ENCODE data around the gene ENG. TPM values are rescaled to one million over a fixed set of nuclear protein-coding genes. Genes with fewer than 3 reads are reported as not detected.
"Not testable (repeated sequence)": the region's sequence is repeated elsewhere in the genome, so short reads cannot be mapped to it uniquely, and the experiment has no call there.

ENG gene
- polyA plus RNA-seq, 1 of the 3 experiments (the other 2 are of a cell fraction), result 18.8 TPM

- TF ChIP-seq, protein P1, sequence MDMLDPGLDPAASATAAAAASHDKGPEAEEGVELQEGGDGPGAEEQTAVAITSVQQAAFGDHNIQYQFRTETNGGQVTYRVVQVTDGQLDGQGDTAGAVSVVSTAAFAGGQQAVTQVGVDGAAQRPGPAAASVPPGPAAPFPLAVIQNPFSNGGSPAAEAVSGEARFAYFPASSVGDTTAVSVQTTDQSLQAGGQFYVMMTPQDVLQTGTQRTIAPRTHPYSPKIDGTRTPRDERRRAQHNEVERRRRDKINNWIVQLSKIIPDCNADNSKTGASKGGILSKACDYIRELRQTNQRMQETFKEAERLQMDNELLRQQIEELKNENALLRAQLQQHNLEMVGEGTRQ (IDR thresholded peaks at IDR 0.05; ENCODE audit: borderline replicate concordance, low read depth, low read length), result no peak
- TF ChIP-seq GABPA (IDR thresholded peaks at IDR 0.05; ENCODE audit: low read depth), result no peak
- no peak for TF ChIP-seq USF1 (IDR thresholded peaks at IDR 0.05; ENCODE audit: borderline replicate concordance, low read depth)
Observed at GRCh38 chr9:127883959-127884358, 29.5 kb upstream of the ENG start (continued).

- not testable (repeated sequence) for H3K9me3 ChIP-seq; H3K27me3 ChIP-seq (ENCODE audit: insufficient read depth); DNase-seq; H2AFZ ChIP-seq (ENCODE audit: low read depth); H4K20me1 ChIP-seq (ENCODE audit: insufficient read depth); H3K9ac ChIP-seq; H3K9me2 ChIP-seq; H3K79me2 ChIP-seq (ENCODE audit: insufficient read depth); H3K36me3 ChIP-seq (replicated peaks in 1 of 2; ENCODE audit: control insufficient read depth in 1 of 2, insufficient read depth in 2 of 2, low read length in 1 of 2); H3K27ac ChIP-seq (ENCODE audit: low read depth in 2 of 2, low read length in 1 of 2); H3K4me2 ChIP-seq; H3F3A ChIP-seq (replicated peaks; ENCODE audit: insufficient read depth); H3K4me3 ChIP-seq (ENCODE audit: low read depth in 2 of 2, low read length in 1 of 2)
- ChIA-PET POLR2A (interaction anchor here (0.6 kb wide), 1 partner anchor 42 kb away, joined by 4 read pairs; no protein-coding TSS in a partner anchor), CTCF (interaction anchor here (0.6 to 4.2 kb wide), 3 partner anchors 12 to 292 kb away, joined by 3 to 24 read pairs (median 9); no protein-coding TSS in a partner anchor)
- H3K4me1 ChIP-seq (ENCODE audit: control insufficient read depth in 1 of 2, insufficient read depth in 2 of 2, low read depth in 1 of 2, low read length in 1 of 2), result peaks cover 20 to 28% of the 10 kb centered on the region in 2 experiments; a peak in 2 of 4 replicates
- WGBS (ENCODE audit: low lambda C conversion rate), result 84% methylated on average over 3 of the region's 3 CpGs
Observed at GRCh38 chr9:127881715-127882114, 27.3 kb upstream of the ENG start.

DNA sequence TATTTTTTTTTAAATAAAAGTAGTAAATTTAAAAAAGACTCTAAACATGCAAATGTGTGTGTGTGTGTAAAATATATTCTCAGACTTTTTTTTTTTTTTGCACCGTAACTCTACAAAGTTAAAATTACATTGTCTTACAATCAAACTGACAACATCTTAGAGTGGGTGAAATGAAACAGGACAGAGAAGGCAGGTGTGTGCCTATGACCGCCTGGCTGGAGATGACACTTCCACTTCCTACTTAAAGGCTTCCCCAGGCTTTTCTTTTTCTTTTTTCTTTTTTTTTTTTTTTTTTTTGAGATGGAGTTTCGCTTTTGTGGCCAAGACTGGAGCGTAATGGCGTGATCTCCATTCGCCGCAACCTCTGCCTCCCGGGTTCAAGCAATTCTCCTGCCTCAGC lies 25.7 kb upstream of the ENG start:
- DNase-seq, result no peak
- H3K79me2 ChIP-seq (ENCODE audit: insufficient read depth), result peaks cover 7% of the 10 kb centered on the region; the same call in 1 of the 2 replicates
- ChIA-PET CTCF (interaction anchor here (2.5 kb wide), 1 partner anchor 10 kb away, joined by 14 read pairs; no protein-coding TSS in a partner anchor), POLR2A (no interaction called here)
- H3K9me3 ChIP-seq, result no peaks in the 10 kb centered on the region
- H3F3A ChIP-seq (replicated peaks; ENCODE audit: insufficient read depth), result peaks cover 6% of the 10 kb centered on the region
- H4K20me1 ChIP-seq (ENCODE audit: insufficient read depth), result no peaks in the 10 kb centered on the region
- H2AFZ ChIP-seq (ENCODE audit: low read depth), result no peak overlapping the region
- peaks cover 21 to 39% of the 10 kb centered on the region in 2 experiments; a peak in 2 of 4 replicates for H3K4me1 ChIP-seq (ENCODE audit: control insufficient read depth in 1 of 2, insufficient read depth in 2 of 2, low read depth in 1 of 2, low read length in 1 of 2)
- H3K9me2 ChIP-seq, result no peaks in the 10 kb centered on the region
- no peak overlapping the region for H3K4me3 ChIP-seq (ENCODE audit: low read depth in 2 of 2, low read length in 1 of 2)
- WGBS (ENCODE audit: low lambda C conversion rate), result 82% methylated on average over 8 of the region's 8 CpGs
- no peak overlapping the region for H3K4me2 ChIP-seq
- no peaks in the 10 kb centered on the region for H3K27me3 ChIP-seq (ENCODE audit: insufficient read depth)
- H3K27ac ChIP-seq (ENCODE audit: low read depth in 2 of 2, low read length in 1 of 2), result no peak overlapping the region
- no peaks in the 10 kb centered on the region for H3K36me3 ChIP-seq (replicated peaks in 1 of 2; ENCODE audit: control insufficient read depth in 1 of 2, insufficient read depth in 2 of 2, low read length in 1 of 2)
- H3K9ac ChIP-seq, result no peak overlapping the region
- TF ChIP-seq FOXJ3 (CRISPR knock-in tag; IDR thresholded peaks at IDR 0.05), result no peak
- TF ChIP-seq FOSL2 (IDR thresholded peaks at IDR 0.05; ENCODE audit: borderline replicate concordance, low read depth), result no peak
- TF ChIP-seq CHD2 (IDR thresholded peaks at IDR 0.05; ENCODE audit: low read length, partially characterized antibody), result no peak
- no peak for TF ChIP-seq TAF1 (IDR thresholded peaks at IDR 0.05; ENCODE audit: borderline replicate concordance, low read depth, low read length)
- TF ChIP-seq SIN3A (IDR thresholded peaks at IDR 0.05; ENCODE audit: borderline replicate concordance, low read depth, low read length), result no peak
- no peak for TF ChIP-seq TCF12 (IDR thresholded peaks at IDR 0.05)
- no peak for TF ChIP-seq MXI1 (IDR thresholded peaks at IDR 0.05; ENCODE audit: low read depth, low read length)
- TF ChIP-seq POLR2AphosphoS5 (IDR thresholded peaks at IDR 0.05; ENCODE audit: low read depth, low read length), result no peak
- TF ChIP-seq, protein P2, sequence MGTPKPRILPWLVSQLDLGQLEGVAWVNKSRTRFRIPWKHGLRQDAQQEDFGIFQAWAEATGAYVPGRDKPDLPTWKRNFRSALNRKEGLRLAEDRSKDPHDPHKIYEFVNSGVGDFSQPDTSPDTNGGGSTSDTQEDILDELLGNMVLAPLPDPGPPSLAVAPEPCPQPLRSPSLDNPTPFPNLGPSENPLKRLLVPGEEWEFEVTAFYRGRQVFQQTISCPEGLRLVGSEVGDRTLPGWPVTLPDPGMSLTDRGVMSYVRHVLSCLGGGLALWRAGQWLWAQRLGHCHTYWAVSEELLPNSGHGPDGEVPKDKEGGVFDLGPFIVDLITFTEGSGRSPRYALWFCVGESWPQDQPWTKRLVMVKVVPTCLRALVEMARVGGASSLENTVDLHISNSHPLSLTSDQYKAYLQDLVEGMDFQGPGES (IDR thresholded peaks at IDR 0.05; ENCODE audit: low read depth, low read length), result no peak
- no peak for TF ChIP-seq MEF2A (IDR thresholded peaks at IDR 0.05; ENCODE audit: borderline replicate concordance, low read depth)
- TF ChIP-seq SMC3 (IDR thresholded peaks at IDR 0.05; ENCODE audit: low read depth, low read length), result no peak
- TF ChIP-seq JUND (IDR thresholded peaks at IDR 0.05), result no peak
- TF ChIP-seq CTCF (IDR thresholded peaks at IDR 0.05), result no peak
- TF ChIP-seq, protein P1 (IDR thresholded peaks at IDR 0.05; ENCODE audit: borderline replicate concordance, low read depth, low read length), result no peak
- no peak for TF ChIP-seq PBX3 (IDR thresholded peaks at IDR 0.05)
- no peak for TF ChIP-seq ELF1 (IDR thresholded peaks at IDR 0.05)
- no peak for TF ChIP-seq NFIC (IDR thresholded peaks at IDR 0.05; ENCODE audit: borderline replicate concordance)
- TF ChIP-seq EZH2phosphoT487 (IDR thresholded peaks at IDR 0.05; ENCODE audit: borderline replicate concordance, low read depth), result no peak

All from SK-N-SH (cell line).